ENCODE data around the gene TXLNB.

The TXLNB gene

DNA sequence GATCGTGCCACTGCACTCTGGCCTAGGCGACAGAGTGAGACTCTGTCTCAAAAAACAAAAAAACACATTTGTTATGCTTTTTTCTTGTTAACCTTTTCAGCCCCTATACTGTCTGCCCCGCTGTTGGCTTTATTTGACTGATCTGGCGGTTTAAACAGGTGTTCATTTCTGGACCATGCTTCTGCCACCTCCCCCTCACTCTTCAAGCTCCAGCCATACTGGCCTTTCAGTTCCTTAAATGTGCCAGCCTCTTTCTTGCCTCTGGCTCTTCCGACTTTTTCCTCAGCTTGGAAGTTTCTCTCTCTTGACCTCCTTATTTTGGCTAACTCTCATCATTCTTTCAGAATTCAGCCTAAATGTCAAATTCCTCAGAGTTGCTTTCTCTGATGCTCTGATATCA, 35.2 kb upstream of the TXLNB start:
- no peak overlapping the region for H3K27ac ChIP-seq (ENCODE audit: low read length)
- peaks cover 0 to 2% of the 10 kb centered on the region in 2 donors for H3K9me3 ChIP-seq (ENCODE audit: control insufficient read depth in 1 of 2, low read length in 2 of 2)
- H3K36me3 ChIP-seq (ENCODE audit: control insufficient read depth in 1 of 2, insufficient read depth in 2 of 2, low read length in 2 of 2) = no peaks in the 10 kb centered on the region
- no peaks in the 10 kb centered on the region for H3K27me3 ChIP-seq (ENCODE audit: low read depth, low read length)
- no peak overlapping the region for H3K4me3 ChIP-seq (ENCODE audit: low read depth in 1 of 2, low read length in 2 of 2)
- H3K4me1 ChIP-seq (ENCODE audit: control insufficient read depth in 1 of 2, insufficient read depth in 2 of 2, low read length in 2 of 2) = no peaks in the 10 kb centered on the region

GRCh38 chr6:139325686-139326085, 33.9 kb upstream of the TXLNB start:
- Histone ChIP-seq H3K4me1 (ENCODE audit: control insufficient read depth in 1 of 2, insufficient read depth in 2 of 2, low read length in 2 of 2) (no peaks in the 10 kb centered on the region), H3K36me3 (ENCODE audit: control insufficient read depth in 1 of 2, insufficient read depth in 2 of 2, low read length in 2 of 2) (no peaks in the 10 kb centered on the region), H3K27me3 (ENCODE audit: low read depth, low read length) (no peaks in the 10 kb centered on the region), H3K4me3 (ENCODE audit: low read depth in 1 of 2, low read length in 2 of 2) (no peak overlapping the region), H3K9me3 (ENCODE audit: control insufficient read depth in 1 of 2, low read length in 2 of 2) (peaks cover 0 to 2% of the 10 kb centered on the region in 2 donors), H3K27ac (ENCODE audit: low read length) (peak overlapping the region; percentile 2)

GRCh38 chr6:139325125-139325524, 33.3 kb upstream of the TXLNB start:
- peaks cover 0 to 2% of the 10 kb centered on the region in 2 donors for H3K9me3 ChIP-seq (ENCODE audit: control insufficient read depth in 1 of 2, low read length in 2 of 2)
- no peak overlapping the region for H3K4me3 ChIP-seq (ENCODE audit: low read depth in 1 of 2, low read length in 2 of 2)
- peak overlapping the region; percentile 45 for H3K27ac ChIP-seq (ENCODE audit: low read length)
- no peaks in the 10 kb centered on the region for H3K4me1 ChIP-seq (ENCODE audit: control insufficient read depth in 1 of 2, insufficient read depth in 2 of 2, low read length in 2 of 2)
- H3K36me3 ChIP-seq (ENCODE audit: control insufficient read depth in 1 of 2, insufficient read depth in 2 of 2, low read length in 2 of 2) = no peaks in the 10 kb centered on the region
- no peaks in the 10 kb centered on the region for H3K27me3 ChIP-seq (ENCODE audit: low read depth, low read length)

DNA sequence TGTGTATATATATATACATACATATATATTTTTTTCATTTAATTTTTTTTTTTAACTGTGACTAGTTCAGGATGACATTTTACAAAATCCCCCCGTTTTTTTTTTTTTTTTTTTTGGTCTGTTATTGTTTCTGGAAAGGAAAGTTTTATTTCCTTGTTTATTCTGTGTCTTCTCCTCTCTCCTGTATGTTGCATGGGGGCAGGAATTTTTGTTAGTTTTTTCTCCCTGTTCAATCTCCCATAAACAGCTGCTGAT, 32.4 kb upstream of the TXLNB start:
- Histone ChIP-seq H3K9me3 (ENCODE audit: control insufficient read depth in 1 of 2, low read length in 2 of 2) (peaks cover 0 to 2% of the 10 kb centered on the region in 2 donors), H3K36me3 (ENCODE audit: control insufficient read depth in 1 of 2, insufficient read depth in 2 of 2, low read length in 2 of 2) (no peaks in the 10 kb centered on the region), H3K27me3 (ENCODE audit: low read depth, low read length) (no peaks in the 10 kb centered on the region), H3K4me3 (ENCODE audit: low read depth in 1 of 2, low read length in 2 of 2) (no peak overlapping the region), H3K27ac (ENCODE audit: low read length) (no peak overlapping the region), H3K4me1 (ENCODE audit: control insufficient read depth in 1 of 2, insufficient read depth in 2 of 2, low read length in 2 of 2) (no peaks in the 10 kb centered on the region)

DNA sequence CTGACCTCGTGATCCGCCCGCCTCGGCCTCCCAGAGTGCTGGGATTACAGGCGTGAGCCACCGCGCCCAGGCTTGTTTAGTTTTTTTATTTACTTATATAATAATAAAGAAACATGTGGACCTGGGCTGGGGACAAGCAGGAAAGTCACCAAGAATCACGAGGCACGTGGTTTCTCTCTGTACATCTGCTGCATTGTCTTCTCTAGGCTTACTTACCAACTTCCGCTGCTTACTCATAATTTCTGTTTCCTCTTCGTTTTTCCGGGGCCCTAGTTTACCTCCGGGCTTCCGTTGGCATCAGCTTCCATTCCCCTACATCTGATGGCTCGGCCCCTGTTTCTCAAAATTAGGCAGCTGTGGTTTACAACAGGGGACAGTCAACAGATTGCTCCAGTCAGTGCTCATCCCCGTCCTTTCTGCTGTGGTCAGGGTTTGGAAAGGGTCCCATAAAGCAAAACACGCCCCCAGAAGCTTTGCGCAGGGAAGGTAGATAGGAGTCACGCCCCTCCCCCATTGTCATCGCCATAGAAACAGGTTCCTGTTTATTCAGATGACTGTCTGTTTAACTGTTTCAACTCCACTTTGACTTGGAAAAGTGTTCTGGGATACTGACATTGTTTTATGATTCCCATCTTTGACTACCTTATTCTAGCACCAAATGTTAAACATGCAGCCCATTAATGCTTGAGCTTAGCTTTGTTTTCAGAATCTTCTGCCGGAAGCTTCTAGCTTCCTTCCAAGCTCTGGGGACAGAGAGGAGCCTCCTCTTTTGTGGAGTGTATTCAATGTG, 31.9 kb upstream of the TXLNB start:
- H3K27ac ChIP-seq (ENCODE audit: low read length) = peak overlapping the region; percentile 70
- no peaks in the 10 kb centered on the region for H3K4me1 ChIP-seq (ENCODE audit: control insufficient read depth in 1 of 2, insufficient read depth in 2 of 2, low read length in 2 of 2)
- H3K27me3 ChIP-seq (ENCODE audit: low read depth, low read length) = no peaks in the 10 kb centered on the region
- no peaks in the 10 kb centered on the region for H3K36me3 ChIP-seq (ENCODE audit: control insufficient read depth in 1 of 2, insufficient read depth in 2 of 2, low read length in 2 of 2)
- peak overlapping the region in 1 of 2 donors; percentile 35 for H3K4me3 ChIP-seq (ENCODE audit: low read depth in 1 of 2, low read length in 2 of 2)
- no peaks in the 10 kb centered on the region for H3K9me3 ChIP-seq (ENCODE audit: control insufficient read depth in 1 of 2, low read length in 2 of 2)

DNA sequence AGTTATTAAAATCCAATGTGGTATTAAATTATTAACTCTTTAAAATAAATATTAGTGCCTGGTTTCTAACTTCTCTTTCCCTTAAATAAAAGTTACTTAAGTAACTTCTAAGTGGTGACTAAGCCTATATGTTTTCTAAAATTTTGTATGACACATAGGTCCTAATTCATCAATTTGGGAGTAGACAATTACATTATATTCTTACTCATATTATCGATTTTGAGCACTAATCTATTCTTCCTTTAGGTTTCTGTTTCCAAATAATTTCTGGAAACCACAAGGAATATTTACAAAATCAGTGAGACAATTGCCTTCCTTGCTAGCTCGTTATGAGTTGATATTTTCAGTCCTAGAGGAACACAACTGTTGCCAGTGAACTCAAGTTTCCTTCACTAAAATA, 28.3 kb upstream of the TXLNB start:
- no peak overlapping the region for H3K27ac ChIP-seq (ENCODE audit: low read length)
- H3K9me3 ChIP-seq (ENCODE audit: control insufficient read depth in 1 of 2, low read length in 2 of 2) = no peaks in the 10 kb centered on the region
- H3K36me3 ChIP-seq (ENCODE audit: control insufficient read depth in 1 of 2, insufficient read depth in 2 of 2, low read length in 2 of 2) = no peaks in the 10 kb centered on the region
- no peaks in the 10 kb centered on the region for H3K27me3 ChIP-seq (ENCODE audit: low read depth, low read length)
- no peaks in the 10 kb centered on the region for H3K4me1 ChIP-seq (ENCODE audit: control insufficient read depth in 1 of 2, insufficient read depth in 2 of 2, low read length in 2 of 2)
- no peak overlapping the region for H3K4me3 ChIP-seq (ENCODE audit: low read depth in 1 of 2, low read length in 2 of 2)

DNA sequence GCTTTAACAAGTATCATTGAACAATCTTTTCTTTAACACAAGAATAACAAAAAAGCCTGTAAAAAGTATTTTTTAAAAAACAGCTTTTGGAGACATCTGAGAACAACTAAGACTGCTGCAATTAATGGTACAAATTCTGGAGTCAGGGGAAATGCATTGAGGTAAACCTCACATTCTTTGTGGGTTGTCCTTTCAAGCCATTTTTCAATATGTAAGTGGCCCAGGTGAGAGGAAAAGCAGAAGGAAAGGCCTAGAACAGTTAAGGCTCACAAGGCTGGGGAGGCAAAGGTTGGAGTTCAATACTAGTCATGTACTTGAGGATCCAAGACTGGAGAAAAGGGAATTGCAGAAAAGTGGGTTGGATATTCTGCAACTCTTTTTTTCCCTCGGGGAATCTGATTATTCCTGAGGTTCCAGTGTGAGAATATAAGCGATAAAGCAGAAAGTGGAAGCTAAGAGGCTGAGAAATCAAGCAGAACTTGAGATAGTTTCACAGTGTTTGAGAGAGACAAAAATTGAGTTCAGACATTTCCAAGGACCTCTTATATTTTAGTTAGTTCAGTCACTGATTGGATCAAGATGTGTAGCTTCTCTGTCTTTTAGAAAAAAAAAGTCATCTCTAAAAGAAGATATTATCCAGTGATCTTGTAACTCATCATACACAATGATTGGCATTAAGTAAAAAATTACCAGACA, 25.0 kb upstream of the TXLNB start:
- Histone ChIP-seq H3K36me3 (ENCODE audit: control insufficient read depth in 1 of 2, insufficient read depth in 2 of 2, low read length in 2 of 2) (no peaks in the 10 kb centered on the region), H3K27me3 (ENCODE audit: low read depth, low read length) (no peaks in the 10 kb centered on the region), H3K4me3 (ENCODE audit: low read depth in 1 of 2, low read length in 2 of 2) (no peak overlapping the region), H3K27ac (ENCODE audit: low read length) (no peak overlapping the region), H3K9me3 (ENCODE audit: control insufficient read depth in 1 of 2, low read length in 2 of 2) (no peaks in the 10 kb centered on the region), H3K4me1 (ENCODE audit: control insufficient read depth in 1 of 2, insufficient read depth in 2 of 2, low read length in 2 of 2) (no peaks in the 10 kb centered on the region)

- Histone ChIP-seq H3K36me3 (ENCODE audit: control insufficient read depth in 1 of 2, insufficient read depth in 2 of 2, low read length in 2 of 2) (no peaks in the 10 kb centered on the region), H3K9me3 (ENCODE audit: control insufficient read depth in 1 of 2, low read length in 2 of 2) (no peaks in the 10 kb centered on the region), H3K4me1 (ENCODE audit: control insufficient read depth in 1 of 2, insufficient read depth in 2 of 2, low read length in 2 of 2) (no peaks in the 10 kb centered on the region), H3K27ac (ENCODE audit: low read length) (no peak overlapping the region), H3K4me3 (ENCODE audit: low read depth in 1 of 2, low read length in 2 of 2) (no peak overlapping the region), H3K27me3 (ENCODE audit: low read depth, low read length) (no peaks in the 10 kb centered on the region)
These were observed 22.2 kb upstream of the TXLNB start for GRCh38 chr6:139313784-139314545.

DNA sequence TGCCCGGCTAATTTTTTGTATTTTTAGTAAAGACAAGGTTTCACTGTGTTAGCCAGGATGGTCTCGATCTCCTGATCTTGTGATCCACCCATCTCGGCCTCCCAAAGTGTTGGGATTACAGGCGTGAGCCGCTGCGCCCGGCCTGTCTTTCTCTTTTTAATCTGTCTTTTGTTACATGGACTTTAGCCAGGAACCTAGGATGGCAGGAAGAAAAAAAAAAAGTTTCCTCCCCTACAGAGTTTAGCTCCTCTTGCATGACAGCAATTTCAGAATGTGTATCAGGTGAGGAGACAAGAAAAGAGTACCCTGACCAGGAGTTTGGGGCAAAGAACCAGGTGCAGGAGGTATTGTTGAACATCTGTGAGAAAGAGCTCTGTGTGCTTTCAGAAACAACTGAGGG, 21.4 kb upstream of the TXLNB start:
- no peak overlapping the region for H3K27ac ChIP-seq (ENCODE audit: low read length)
- H3K36me3 ChIP-seq (ENCODE audit: control insufficient read depth in 1 of 2, insufficient read depth in 2 of 2, low read length in 2 of 2) = no peaks in the 10 kb centered on the region
- peaks cover 0 to 2% of the 10 kb centered on the region in 2 donors for H3K4me1 ChIP-seq (ENCODE audit: control insufficient read depth in 1 of 2, insufficient read depth in 2 of 2, low read length in 2 of 2)
- H3K27me3 ChIP-seq (ENCODE audit: low read depth, low read length) = no peaks in the 10 kb centered on the region
- no peak overlapping the region for H3K4me3 ChIP-seq (ENCODE audit: low read depth in 1 of 2, low read length in 2 of 2)
- no peaks in the 10 kb centered on the region for H3K9me3 ChIP-seq (ENCODE audit: control insufficient read depth in 1 of 2, low read length in 2 of 2)

DNA sequence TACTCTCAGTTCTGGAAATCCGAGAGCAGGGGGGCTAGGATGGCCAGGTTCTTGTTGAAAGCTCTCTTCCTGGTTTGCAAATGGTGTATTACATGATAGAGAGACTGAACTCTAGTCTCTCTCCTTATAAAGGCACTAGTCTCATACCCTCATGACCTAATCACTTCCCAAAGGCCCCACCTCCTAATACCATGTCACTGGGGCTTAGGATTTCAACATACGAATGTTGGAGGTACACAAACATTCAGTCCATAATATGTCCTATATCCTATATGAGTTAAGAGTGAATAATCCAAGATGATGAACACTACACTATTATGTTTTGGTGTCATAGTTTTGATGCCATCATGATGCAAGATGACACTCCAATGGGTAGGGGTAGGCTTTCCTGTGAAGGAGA, 20.0 kb upstream of the TXLNB start:
- Histone ChIP-seq H3K4me1 (ENCODE audit: control insufficient read depth in 1 of 2, insufficient read depth in 2 of 2, low read length in 2 of 2) (peaks cover 0 to 3% of the 10 kb centered on the region in 2 donors), H3K4me3 (ENCODE audit: low read depth in 1 of 2, low read length in 2 of 2) (no peak overlapping the region), H3K9me3 (ENCODE audit: control insufficient read depth in 1 of 2, low read length in 2 of 2) (no peaks in the 10 kb centered on the region), H3K27ac (ENCODE audit: low read length) (no peak overlapping the region), H3K27me3 (ENCODE audit: low read depth, low read length) (no peaks in the 10 kb centered on the region), H3K36me3 (ENCODE audit: control insufficient read depth in 1 of 2, insufficient read depth in 2 of 2, low read length in 2 of 2) (no peaks in the 10 kb centered on the region)

DNA sequence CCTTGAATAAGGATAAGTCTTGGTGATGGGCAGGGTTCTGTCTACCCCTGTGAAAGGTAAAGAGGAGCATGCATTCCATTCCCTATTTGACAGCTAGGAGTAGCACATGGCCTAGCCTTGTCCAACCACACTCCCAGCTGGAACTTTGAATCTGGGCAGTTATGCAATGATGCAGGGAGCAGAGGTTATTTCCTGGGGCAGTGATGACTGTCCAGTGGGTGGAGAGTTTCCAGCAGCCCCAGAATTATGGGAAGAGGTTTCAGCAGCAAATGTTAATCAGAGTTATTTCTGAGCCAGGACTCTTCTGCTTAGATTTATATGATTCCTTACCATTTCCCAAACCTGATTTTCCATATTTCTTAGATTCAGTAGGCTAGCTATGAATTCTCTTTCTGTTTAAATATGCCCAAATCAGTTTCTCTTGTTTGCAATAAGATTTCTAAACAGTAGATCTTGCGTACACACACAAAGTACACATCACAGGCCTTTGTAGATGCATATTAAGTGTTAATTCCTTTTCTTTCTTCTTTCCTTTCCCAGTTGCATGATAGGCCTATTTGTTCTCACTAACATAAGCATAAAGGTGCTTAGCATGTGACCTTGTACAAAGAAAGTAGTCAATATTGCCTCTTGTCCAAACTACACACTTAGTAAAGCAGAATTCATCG, 17.3 kb upstream of the TXLNB start:
- no peaks in the 10 kb centered on the region for H3K36me3 ChIP-seq (ENCODE audit: control insufficient read depth in 1 of 2, insufficient read depth in 2 of 2, low read length in 2 of 2)
- H3K9me3 ChIP-seq (ENCODE audit: control insufficient read depth in 1 of 2, low read length in 2 of 2) = no peaks in the 10 kb centered on the region
- no peaks in the 10 kb centered on the region for H3K27me3 ChIP-seq (ENCODE audit: low read depth, low read length)
- H3K27ac ChIP-seq (ENCODE audit: low read length) = no peak overlapping the region
- no peak overlapping the region for H3K4me3 ChIP-seq (ENCODE audit: low read depth in 1 of 2, low read length in 2 of 2)
- H3K4me1 ChIP-seq (ENCODE audit: control insufficient read depth in 1 of 2, insufficient read depth in 2 of 2, low read length in 2 of 2) = peaks cover 0 to 3% of the 10 kb centered on the region in 2 donors

Measured in muscle layer of duodenum (tissue), 2 donors.